GM11168 (cell line): ENCODE results near the gene C1orf232.

Experiments
- in situ Hi-C: fragments of 300-500 bp; cut with MboI; formaldehyde crosslinking; loops from one replicate; pipeline ENCODE4 v1.12.0; 2022; ENCODE audit warnings: low sequenced_read_pairs; ENCODE audit not compliant: unreplicated experiment

C1orf232 gene

GRCh38 chr1:26168410-26169197 is at the start of gene C1orf232:
Gene C1orf232, minus strand, starts transcription at chr1:26168963. Its CDS starts 464 bp downstream, at chr1:26168499.
- in situ Hi-C loops: no loop called here

DNA sequence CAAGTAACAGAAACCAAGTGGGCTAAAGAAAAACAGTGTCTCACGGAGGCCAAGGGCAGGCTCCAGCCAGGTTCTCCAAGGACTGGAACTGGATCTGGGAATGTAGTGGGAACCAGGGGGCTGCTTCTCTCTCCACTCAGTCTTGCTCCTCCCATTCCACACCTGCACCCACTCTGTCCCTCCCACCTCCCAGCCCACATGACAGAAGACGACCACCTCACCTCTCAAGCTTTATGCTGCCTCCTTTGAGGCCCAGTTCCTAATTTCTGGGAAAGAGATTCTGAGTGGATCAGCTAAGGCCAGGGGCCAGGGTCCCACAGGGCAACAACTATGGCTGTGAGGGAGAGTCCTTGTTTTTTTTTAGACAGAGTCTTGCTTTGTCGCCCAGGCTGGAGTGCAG is 46.5 kb upstream of the C1orf232 start:
- in situ Hi-C loops: no loop called here

- in situ Hi-C loops: no loop called here
Measured at GRCh38 chr1:26213335-26213905, 44.7 kb upstream of the C1orf232 start.

- in situ Hi-C loops: no loop called here
Measured at GRCh38 chr1:26212726-26213125, 44.0 kb upstream of the C1orf232 start.

DNA sequence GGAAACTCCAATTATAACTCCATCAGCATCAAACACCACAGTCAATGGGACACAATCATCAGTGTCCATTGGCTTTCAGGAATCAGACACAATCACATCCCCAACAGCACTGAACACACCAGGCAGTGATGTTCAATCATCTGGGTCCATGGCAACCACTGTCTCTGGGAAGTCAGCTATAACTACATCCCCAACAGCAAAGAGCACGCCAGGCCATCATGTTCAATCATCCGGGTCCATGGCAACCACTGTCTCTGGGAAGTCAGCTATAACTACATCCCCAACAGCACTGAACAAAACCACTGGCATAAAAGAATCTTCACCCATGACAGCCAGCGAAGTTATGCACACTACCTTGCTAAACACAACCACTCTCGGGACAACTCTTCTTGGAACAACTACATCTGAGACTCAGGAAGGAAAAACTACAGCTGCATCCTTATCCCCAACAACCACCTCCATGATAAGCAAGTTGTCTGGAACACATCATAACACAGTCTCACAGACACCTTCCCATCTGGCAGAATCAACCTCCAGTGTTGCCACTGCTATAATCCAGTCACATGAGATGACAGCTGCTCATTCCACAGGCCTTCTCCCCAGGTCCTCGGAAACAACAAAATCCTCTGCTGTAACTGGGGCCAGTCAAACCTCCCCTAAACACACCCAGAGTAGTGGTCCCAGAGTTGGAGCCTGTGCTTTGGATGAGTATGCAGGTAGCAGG is 41.5 kb upstream of the C1orf232 start:
- in situ Hi-C loops: no loop called here

DNA sequence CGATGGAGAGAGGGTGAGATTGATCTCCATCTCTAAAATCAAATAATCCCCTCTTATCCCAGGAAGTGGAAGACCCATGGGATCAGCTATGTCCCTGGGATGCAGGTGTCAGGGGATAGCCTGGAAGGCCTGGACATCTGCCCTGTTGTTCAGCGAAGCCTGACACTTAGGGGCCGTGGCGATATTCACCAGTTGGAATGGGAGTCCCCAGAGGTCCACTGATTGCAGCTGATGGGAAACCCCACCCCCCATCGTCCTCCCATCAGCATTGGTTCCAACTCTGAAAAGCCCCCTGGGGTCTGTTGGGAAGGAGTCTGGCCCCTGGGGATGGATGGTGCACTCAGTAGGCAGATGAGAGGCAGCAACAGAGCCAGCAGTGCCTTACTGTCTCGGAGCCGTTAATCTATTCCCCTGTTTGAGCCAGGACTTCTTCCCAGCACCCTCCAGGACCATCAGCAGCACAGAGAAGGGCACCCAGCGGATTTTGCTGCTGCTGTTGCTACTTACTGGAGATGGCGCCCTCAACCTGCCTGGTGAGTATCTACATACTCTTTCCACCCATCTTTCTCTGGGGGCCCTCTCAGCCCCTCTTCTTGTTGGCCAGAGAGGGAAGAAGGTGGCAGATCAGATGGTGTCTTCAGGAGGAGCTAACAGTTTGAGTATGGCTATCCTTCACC is 35.0 kb upstream of the C1orf232 start:
- in situ Hi-C loops: no loop called here

GRCh38 chr1:26200413-26200812 is 31.6 kb upstream of the C1orf232 start:
- in situ Hi-C loops: no loop called here

DNA sequence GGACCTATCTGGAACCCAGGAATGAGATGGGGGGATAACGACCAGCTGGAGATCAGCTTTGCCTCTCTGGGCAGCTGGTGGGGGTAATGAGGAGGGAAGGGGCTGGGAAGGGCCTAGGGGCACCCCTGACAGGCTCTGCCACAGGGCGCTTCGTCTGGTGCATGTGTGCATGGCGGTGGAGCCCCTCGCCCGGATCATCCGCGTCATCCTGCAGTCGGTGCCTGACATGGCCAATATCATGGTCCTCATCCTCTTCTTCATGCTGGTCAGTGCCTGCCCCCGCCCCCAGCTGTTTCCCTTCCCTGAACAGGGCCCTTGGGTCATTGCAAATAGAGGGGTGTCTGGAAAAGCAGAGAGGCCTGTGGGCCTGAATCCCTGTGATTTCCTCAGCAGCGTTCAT is 29.1 kb upstream of the C1orf232 start:
- in situ Hi-C loops: no loop called here

DNA sequence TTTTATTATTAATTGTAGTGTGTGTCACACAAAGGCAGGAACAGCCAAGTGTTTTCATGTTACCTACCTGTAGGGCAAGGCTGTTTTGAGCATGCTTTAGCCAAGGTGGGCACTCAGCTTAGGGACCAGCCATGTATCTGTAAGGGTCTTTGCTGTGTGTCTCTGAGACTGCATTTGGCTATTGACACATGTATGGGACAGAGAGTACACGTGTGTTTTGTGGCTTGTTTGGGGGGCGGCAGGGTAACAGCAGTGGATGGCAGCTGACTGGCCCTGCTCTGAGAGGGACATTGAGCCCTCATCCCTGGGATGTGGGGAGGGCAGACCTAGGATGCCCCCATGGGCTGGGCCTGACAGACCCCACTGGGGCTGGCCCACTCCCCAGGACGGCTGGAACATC is 28.5 kb upstream of the C1orf232 start:
- in situ Hi-C loops: no loop called here

DNA sequence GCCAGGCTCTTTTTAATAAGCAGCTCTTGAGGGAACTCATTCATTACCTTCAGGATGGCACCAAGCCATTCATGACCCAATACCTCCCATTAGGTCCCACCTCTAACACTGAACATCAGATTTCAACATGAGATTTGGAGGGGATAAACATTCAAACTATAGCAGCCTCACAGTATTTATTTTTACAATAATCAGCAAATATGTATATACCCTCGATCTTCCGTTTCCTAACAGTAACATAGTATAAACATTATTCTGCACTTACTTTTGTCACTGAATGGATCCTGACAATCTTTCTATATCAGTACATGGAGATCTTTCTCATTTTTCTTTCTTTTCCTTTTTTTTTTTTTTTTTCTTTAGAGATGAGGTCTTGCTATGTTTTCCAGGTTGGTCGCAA is 27.0 kb upstream of the C1orf232 start:
- in situ Hi-C loops: no loop called here

GRCh38 chr1:26191739-26192138 is 23.0 kb upstream of the C1orf232 start:
- in situ Hi-C loops: no loop called here

- in situ Hi-C loops: no loop called here
Measured at GRCh38 chr1:26190373-26190987, 21.7 kb upstream of the C1orf232 start, which contains the start of gene CATSPER4. Gene CATSPER4, plus strand, starts transcription at chr1:26190602. Its CDS starts 26 bp downstream, at chr1:26190628.

- in situ Hi-C loops: no loop called here
Measured at GRCh38 chr1:26189751-26190275, 21.1 kb upstream of the C1orf232 start.

- in situ Hi-C loops: no loop called here
Measured at GRCh38 chr1:26189331-26189730, 20.6 kb upstream of the C1orf232 start.

DNA sequence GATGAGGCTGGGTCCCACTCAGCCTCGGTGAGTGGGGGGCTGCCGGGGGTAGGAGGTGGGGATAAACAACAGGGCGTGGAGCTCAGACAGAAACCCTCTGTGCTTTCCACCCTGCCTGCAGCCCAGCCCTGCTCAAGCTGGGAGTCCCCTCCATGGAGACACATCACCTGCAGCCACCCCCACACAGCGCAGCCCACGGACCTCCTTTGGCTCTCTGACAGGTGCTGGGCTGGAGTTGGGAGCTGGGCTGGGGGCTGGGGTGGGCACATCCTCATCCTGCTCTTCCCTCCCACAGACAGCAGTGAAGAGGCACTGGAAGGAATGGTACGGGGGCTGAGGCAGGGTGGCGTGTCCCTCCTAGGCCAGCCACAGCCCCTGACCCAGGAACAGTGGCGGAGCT is 19.7 kb upstream of the C1orf232 start:
- in situ Hi-C loops: no loop called here

GRCh38 chr1:26187882-26188281 is 19.1 kb upstream of the C1orf232 start:
- in situ Hi-C loops: no loop called here

GRCh38 chr1:26184883-26185282 is 16.1 kb upstream of the C1orf232 start:
- in situ Hi-C loops: no loop called here

DNA sequence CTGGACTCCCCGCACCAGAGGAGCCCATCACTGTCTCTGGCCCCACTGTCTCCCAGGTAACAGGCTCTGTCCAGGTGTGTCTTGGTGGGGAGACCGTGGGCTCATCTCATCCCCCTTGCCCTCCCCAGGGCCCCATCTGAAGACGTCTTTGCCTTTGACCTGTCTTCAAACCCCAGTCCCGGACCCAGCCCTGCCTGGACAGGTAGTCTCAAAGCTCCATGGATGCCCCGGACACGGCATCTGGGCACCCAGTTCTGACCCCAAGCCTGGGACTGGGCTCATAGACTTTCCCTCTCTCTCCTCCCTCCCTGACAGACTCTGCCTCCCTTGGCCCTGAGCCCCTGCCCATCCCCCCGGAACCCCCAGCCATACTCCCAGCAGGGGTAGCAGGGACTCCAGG is 15.3 kb upstream of the C1orf232 start:
- in situ Hi-C loops: no loop called here

GRCh38 chr1:26182383-26182696 is 13.6 kb upstream of the C1orf232 start:
- in situ Hi-C loops: no loop called here
